Adrenal gland (tissue), 5 donors: Measurements from ENCODE around the gene SLC26A1.
A peak's percentile ranks its signal among the peaks of the same experiment; 100 is the strongest.

Experiments
- CTCF ChIP-seq, 6 experiments: fragments of 450-650 bp in 4 of 6; fragments of 200-600 bp in 2 of 6; sonication (generic) in 1 of 6; IDR thresholded peaks; 1 replicate in 5 of 6; 2 replicates in 1 of 6; pipeline versions ENCODE4 v1.5.1 to v1.8.0; 2016 to 2021; ENCODE audit warnings: antibody characterized with exemption in 6 of 6, mild to moderate bottlenecking in 2 of 6, moderate library complexity in 1 of 6
- POLR2A ChIP-seq, 2 donors: fragments of 450-650 bp; IDR thresholded peaks; one replicate each; pipeline ENCODE4 v1.6.1; 2017; ENCODE audit warnings: antibody characterized with exemption in 2 of 2, mild to moderate bottlenecking in 2 of 2, moderate library complexity in 1 of 2
- donor health status: DM: no; HTN: no; CAD: no.

- TF ChIP-seq CTCF (IDR thresholded peaks at IDR 0.05) (no peak), POLR2A (IDR thresholded peaks at IDR 0.05) (peak; percentile 9 to 92)
Measured at GRCh38 chr4:992297-993110, 700 bp downstream of the SLC26A1 start.
